ENCODE measurements around the gene FCHSD2. TPM values are rescaled to one million over a fixed set of nuclear protein-coding genes. Genes with fewer than 3 reads are reported as not detected.

FCHSD2 gene
- total and polyA plus RNA-seq, 2 of the 13 experiments (the other 11 are each of a cell fraction or from before 2014, with no cell fraction given), result 20.5 to 24.8 TPM

GRCh38 chr11:72793425-72794367 lies 348.4 kb downstream of the FCHSD2 start, which contains the start of gene STARD10 (continued):
- TF ChIP-seq ZNF513 (CRISPR knock-in tag; conservative IDR thresholded peaks at IDR 0.05) (no peak), ATF1 (CRISPR knock-in tag; IDR thresholded peaks at IDR 0.05) (peak; percentile 61; the same call in 1 of the 2 replicates), GLMP (CRISPR knock-in tag; IDR thresholded peaks at IDR 0.05; ENCODE audit: borderline replicate concordance) (no peak), ZNF547 (CRISPR knock-in tag; IDR thresholded peaks at IDR 0.05) (peak; percentile 90), ARNTL (CRISPR knock-in tag; IDR thresholded peaks at IDR 0.05) (peak; percentile 68), GRHL1 (CRISPR knock-in tag; conservative IDR thresholded peaks at IDR 0.05) (no peak), NFKB2 (CRISPR knock-in tag; IDR thresholded peaks at IDR 0.05; ENCODE audit: borderline replicate concordance) (peak; percentile 78), ZNF468 (CRISPR knock-in tag; IDR thresholded peaks at IDR 0.05) (no peak), EZH2 (conservative IDR thresholded peaks at IDR 0.05; ENCODE audit: low read depth, low read length) (no peak), SNAPC5 (CRISPR knock-in tag; IDR thresholded peaks at IDR 0.05; ENCODE audit: borderline replicate concordance) (no peak), ELF1 (CRISPR knock-in tag; IDR thresholded peaks at IDR 0.05) (peak; percentile 53), ESRRA (CRISPR knock-in tag; IDR thresholded peaks at IDR 0.05; ENCODE audit: low read depth) (0 out of 2 replicates have a peak, but pooled peaks have one; percentile 13), POLR2G (IDR thresholded peaks at IDR 0.05; ENCODE audit: low read depth, low read length) (peak; percentile 70), GMEB2 (CRISPR knock-in tag; IDR thresholded peaks at IDR 0.05; ENCODE audit: low read depth) (no peak; the same call in 1 of the 2 replicates), FOXP4 (CRISPR knock-in tag; IDR thresholded peaks at IDR 0.05) (peak; percentile 53), DBP (CRISPR knock-in tag; IDR thresholded peaks at IDR 0.05; ENCODE audit: not compliant biosample characterization) (no peak), ZNF441 (CRISPR knock-in tag; IDR thresholded peaks at IDR 0.05; ENCODE audit: borderline replicate concordance) (peak; percentile 80), FOXA3 (CRISPR knock-in tag; IDR thresholded peaks at IDR 0.05) (peak; percentile 85), POLR2AphosphoS5 (IDR thresholded peaks at IDR 0.05; ENCODE audit: low read depth, low read length) (peak; percentile 55)
